NCI-H2029 treated with DMSO at 0.1 percent for 48 hours (cell line): Measurements from ENCODE around the gene PPAT.
"Not testable (repeated sequence)": the region's sequence is repeated elsewhere in the genome, so short reads cannot be mapped to it uniquely, and the experiment has no call there.

Experiments
- DNase-seq: peaks from one replicate; lab custom pipeline; 2025; lab: John Stamatoyannopoulos, UW

The PPAT gene

DNA sequence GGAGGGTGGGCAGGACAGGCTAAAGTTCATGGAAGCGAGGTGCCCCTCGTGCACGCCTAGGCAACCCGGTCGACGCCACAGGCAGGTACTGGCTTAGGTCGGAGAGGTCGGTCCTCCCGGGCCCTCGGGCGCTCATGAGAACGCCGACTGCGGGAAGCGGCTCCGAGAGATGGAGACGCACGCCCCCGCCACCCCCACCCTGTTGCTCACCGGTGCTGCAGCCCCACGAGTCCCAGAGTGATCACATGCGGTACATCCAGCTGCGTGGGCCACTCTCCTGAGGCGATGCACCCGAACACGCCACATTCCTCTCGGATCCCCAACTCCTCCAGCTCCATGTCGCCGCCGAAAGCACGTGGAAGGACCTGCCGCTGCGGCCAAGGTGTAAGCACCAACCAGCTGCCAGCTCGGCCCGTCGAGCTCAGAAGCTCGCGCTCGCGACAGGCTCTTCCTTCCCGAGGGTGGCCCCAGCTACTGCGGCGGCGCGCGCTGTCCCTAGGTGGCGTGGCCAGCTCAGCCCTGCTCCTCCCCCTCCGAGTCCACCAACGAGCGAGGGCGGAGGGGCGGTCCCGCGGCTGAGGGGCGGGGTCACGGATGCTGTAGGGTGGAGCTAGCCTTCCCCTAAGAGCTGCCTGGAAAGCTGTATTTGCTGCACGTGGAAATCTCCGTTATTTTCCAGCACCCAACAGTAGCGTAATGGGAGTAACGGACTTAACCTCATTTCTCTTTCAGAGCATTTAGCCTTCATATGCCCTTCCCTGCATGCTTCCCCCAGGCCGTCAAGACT lies at the start of gene PPAT:
TSS of gene PPAT (minus strand) at position 476 of the 787 bp plus-strand sequence. CDS start at position 338, 138 bp downstream.
- peak; percentile 93 for DNase-seq

DNA sequence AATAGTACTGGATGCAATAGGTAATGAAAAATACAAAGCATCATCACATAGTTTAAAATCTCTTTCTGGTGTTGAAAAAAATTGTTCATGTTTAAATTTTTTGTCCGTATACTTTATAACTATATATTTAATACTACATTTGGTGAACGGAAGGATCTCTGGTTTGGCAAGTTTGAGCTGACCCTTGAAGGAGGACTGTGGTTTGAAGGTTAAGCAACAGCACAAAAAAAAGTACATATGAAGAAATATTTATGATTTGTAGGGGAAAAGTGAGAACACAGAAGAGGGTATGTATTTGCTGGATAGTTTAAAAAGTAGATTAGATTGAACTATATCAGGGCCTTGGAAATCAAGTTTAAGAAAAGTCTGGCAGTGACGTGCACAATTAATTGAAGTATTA lies 45.3 kb upstream of the PPAT start:
- no peak for DNase-seq

DNA sequence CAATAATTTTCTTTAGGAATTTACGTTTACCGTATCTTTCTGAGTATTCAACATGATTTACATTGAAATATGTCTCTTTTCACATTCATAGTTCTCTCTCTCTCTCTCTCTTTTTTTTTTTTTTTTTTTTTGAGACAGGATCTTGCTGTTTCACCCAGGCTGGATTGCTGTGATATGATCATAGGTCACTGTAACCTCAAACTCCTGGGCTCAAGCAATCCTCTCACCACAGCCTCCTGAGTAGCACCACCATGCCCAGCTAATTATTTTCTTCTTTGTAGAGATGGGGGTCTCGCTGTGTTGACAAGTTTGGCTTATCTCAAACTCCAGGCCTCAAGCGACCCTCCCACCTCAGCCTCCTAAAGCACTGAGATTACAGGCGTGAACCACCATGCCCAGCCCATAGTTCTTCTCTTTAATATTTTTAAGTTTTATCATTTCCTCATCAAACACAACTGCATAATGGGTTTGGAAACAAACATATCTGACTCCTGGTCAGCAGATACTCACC lies 41.8 kb upstream of the PPAT start:
- no peak for DNase-seq

DNA sequence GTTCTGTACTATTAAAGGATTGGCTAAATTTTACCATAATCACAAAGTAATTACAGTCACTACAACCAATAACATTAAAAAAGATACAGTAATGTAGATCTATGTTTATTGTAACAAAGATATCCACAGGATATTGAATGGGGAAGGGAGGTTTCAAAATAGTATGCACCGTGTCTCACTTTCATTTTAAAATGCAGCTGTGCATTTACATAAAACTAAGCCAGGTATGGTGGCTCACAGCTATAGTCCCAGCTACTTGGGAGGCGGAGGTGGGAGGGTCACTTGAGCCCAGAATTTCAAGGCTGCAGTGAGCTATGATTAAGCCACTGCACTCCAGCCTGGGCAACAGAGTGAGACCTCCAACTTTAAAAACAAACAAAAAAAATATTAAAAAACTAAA lies 40.5 kb upstream of the PPAT start:
- no peak for DNase-seq

DNA sequence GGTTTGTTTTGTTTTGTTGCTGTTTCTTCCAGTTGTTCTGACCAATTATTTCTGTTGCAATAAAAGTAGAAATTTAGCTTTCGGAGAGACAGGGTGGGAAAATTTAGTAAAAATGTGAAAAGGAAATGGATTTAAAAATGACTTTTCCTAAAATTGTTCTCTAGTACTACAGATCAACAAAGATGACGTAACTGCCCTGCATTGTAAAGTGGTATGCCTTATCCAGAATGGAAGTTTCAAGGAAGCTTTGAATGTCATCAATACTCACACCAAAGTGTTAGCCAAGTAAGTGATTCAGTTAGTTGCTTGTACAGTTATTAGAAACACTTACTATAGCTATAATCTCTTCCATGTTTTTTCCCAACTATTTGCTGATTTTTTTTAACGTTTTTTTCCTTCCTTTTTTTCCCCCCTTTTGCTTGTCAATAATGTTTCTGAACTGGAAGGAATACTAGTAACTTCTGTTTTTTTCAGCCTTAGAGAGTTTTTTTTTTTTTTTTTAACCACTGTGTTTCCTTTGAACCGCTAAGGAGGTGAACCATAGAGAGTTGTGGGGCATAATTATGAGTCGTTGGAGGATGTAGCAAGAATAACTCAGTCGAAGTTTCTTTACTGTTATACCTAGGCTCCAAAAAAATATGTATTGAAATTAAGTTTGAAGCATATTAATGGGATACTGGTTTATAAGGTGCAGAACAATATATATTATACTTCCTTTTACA lies 34.2 kb upstream of the PPAT start:
- no peak for DNase-seq

DNA sequence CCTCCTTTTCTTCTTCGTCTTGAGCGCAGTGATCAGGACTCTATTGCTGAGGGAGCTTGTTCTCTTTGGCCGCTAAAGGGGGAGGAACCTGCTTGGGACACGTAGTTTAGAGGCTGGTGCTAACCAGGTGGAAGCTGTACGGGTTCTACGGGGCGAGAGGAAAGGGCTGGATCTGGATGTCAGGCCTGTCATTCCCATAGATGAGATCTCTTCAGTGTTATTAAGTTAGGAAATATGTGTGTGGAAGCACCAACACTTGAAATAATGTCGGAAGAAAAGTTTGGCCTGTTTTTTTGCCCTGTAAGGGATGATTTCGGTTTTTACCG lies 32.6 kb upstream of the PPAT start:
- DNase-seq, result peak; percentile 14

DNA sequence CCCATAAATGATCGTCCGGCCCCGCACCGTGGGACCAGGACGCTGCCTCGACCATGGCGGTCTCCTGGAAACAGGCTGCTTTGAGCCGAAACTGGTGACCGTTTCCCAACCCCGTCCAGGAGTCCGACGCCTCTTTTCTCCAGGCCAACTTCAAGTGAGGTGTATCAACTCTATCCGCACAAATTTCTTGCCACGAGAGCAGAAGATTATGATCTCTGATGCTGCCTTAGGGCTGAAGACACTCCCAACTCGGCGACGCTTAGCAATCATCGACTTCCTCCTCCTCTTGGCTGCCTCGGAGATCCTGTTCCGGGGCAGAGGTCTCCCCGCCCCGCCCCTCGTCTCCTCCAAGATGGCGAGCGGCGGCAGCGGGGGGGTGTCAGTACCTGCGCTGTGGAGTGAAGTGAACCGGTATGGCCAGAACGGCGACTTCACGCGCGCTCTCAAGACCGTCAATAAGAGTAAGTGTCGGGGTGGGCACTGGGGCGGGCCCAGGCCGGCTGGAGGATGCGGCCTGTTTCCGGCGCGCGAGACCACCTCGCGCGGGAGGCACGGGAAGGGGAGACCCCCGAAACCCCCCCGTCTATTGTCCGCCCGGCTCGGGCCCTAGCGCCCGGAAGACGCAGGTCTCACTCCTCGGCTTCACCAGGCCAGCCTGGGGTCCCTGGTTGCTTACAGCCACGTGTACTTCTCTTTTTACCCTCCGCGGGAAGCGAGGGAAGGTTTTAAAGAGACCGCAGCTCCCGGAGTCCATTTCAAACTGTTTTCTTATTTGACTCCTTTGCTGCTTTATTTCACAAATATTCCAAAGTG lies 32.1 kb upstream of the PPAT start, which contains the start of gene SRP72:
TSS of gene SRP72 (plus strand) at position 334 of the 813 bp plus-strand sequence. CDS start at position 353, 19 bp downstream.
- DNase-seq, result peak; percentile 62

DNA sequence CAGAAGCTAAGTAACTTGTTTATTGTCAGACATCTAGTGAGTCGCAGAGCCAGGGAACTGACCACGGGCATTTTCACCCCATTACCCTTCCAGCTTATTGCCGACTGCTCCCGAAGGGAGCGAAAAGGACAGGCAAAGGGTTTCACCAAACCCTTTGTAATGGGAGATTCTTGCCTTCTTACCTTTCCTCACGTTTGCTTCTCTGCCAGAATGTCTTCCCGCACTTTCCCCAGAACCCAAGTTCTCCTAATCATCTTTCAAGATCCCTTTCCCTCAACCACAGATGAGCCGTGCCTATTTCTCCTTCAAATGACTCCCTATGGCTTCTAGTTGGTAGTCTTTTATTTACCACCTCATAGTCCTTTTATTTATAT lies 31.5 kb upstream of the PPAT start:
- no peak for DNase-seq

DNA sequence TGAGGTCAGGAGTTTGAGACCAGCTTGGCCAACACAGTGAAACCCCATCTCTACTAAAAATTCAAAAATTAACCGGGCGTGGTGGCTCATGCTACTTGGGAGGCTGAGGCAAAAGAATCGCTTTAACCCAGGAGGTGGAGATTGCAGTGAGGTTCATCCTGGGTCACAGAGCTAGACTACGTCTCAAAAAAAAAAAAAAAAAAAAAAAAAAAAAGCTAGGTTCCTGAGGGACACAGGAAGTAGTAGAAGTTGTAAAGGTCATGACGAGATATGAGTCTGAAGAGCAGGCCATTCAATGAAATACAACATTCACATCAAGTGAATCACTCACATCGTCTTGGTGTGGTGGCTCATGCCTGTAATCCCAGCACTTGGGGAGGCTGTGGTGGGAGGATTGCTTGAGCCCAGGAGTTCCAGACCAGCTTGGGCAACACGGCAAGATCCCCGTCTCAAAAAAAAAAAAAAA lies 30.9 kb upstream of the PPAT start:
- not testable (repeated sequence) for DNase-seq

DNA sequence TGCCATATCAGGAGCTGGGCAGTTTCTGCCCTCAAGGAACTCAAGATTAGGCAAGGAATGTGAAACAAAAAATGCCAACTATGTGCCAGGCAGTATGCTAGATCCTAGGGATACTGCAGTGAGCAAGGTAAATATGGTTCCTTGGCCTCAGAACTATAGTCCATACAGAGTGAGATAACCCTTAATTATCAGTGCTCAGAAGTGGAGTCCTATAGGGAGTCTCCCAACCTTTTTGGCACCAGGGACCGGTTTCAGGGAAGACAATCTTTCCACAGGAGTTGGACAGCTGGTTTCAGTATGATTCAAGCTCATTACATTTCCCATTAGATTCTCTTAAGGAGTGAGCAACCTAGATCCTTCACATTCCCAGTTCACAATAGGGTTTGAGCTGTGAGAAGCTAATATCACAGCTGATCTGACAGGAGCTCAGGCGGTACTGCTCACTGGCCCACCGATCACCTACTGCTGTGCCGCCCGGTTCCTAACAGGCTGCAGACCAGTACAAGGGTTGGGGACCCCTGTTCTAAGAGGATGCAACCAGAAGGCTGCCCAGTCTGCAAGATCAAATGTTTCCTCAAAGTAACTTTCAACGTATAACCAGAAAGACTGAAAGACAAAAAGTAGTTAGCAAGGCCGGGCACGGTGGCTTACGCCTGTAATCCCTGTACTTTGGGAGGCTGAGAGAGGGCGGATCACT lies 30.3 kb upstream of the PPAT start:
- no peak for DNase-seq

DNA sequence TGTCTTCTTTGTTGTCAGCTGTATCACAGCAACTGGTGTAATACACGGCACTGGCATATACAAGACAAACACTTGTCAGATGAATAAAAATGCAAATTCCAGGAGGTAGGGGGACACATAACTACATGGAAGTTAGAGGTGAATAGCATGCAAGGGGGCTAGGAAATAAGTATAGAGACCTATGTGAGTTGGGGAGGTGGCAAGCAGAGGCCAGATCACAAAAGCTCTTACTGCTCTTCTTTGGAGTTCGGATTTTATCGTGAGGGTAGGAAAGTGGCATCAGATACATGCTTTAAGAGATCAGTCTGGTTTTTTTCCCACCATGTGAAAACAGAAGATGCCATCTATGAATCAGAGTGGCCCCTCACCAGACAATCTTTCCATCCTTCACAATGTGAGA lies 29.2 kb upstream of the PPAT start:
- DNase-seq, result no peak

DNA sequence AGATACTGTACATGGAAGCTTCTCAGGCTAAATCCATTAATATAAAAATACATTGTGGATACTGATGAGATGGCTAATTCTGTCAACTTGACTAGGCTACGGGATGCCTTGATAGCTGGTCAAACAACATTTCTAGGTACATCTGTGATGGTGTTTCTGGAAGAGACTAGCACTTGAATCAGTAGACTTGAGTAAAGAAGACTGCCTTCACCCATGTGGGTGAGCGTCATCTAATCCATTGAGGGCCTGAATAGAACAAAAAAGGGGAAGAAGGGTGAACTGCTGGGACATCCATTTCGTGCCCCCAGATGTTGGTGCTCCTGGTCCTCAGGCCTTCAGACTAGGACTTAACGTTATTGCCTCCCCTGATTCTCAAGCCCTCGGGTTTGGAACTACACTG lies 28.3 kb upstream of the PPAT start:
- DNase-seq, result no peak

DNA sequence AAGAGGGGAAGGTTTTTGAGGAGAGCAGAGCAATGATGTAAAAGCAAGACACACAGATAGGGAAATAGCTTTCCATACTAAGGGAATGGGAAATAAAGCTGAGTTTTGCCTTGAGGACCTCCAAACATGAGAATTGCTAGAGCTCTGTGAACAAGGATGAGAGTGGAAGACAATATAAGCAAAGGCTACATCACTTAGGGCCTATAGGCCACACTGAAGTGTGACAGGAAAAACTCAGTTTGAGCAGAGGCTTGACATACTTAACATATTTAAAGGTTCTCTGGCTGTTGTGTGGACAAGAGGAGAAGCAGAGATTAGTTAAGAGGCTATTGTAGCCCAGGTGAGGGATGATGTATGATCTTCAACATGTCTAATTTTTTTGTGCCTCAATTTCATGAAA lies 26.7 kb upstream of the PPAT start:
- no peak for DNase-seq

DNA sequence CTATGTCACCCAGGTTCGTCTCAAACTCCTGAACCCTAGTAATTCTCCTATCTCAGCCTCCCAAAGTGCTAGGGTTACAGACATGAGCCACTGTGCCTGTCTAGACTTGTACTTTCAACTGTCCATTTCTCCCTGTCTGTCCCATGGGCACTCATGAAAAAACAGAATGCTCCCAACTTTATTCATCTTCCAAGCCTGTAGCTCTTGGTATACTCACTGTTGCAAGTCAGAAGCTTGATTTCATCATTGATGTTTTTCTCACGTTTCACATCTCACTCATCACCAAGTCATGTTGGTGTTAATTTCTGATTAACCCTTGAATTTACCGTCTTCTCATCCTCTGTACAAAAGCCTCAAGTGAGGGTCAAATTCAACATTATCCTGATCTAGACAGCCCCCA lies 24.7 kb upstream of the PPAT start:
- no peak for DNase-seq

DNA sequence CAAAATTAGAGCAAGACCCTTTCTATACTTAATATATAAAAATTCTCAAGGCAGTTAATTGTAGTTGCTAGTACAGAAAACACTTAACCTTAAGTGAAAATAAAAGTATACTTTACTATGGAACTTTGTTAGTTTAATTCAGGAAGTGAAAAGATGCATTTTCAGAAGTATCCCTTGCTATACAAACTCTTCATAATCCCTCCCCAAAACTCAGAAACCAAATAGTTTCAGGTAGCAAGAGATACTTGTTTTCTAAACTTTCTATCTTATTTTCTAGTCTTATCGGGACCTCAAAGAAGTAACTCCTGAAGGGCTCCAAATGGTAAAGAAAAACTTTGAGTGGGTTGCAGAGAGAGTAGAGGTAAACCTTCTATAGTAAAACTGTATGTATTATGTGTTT lies 14.9 kb upstream of the PPAT start:
- DNase-seq, result no peak

DNA sequence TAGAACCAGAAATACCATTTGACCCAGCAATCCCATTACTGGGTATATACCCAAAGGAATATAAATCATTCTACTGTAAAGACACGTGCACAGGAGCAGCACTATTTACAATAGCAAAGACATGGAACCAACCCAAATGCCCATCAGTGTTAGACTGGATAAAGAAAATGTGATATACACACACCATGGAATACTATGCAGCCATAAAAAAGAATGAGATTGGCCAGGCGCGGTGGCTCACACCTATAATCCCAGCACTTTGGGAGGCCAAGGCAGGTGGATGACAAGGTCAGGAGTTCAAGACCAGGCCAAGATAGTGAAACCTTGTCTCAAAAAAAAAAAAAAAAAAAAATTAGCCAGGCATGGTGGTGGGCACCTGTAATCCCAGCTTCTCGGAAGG lies 14.1 kb upstream of the PPAT start:
- not testable (repeated sequence) for DNase-seq

DNA sequence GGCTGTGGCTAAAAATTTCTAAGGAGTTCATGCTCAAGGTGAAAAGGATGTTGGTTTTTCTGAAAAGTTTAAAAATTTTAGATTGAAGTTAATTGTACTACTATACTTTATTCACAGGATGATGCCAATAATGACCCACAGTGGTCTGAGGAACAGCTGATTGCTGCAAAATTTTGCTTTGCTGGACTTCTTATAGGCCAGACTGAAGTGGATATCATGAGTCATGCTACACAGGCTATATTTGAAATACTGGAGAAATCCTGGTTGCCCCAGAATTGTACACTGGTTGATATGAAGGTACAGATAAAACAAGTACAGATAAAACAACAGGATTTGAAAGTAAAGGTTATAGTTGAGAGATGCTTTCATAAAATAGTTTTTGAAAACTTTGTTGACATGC lies 12.9 kb upstream of the PPAT start:
- DNase-seq, result no peak

DNA sequence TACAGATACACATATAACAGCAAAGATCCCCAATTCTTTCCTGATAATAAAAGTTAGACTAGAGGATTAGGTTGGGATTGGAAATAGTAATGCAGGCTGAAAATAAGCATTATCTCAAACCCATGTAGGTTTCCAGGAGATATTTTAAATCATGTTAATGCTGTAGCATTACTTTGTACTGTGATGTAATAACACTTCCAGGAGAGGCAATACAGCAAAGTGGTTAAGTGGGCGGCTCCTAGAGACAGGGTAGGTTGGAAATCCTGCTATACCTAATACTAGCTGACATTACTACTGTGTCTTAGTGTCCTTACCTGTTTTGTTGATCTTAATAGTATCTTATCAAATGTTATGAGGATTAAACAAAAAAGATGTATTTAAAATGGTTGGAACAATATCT lies 10.3 kb upstream of the PPAT start:
- DNase-seq, result no peak

DNA sequence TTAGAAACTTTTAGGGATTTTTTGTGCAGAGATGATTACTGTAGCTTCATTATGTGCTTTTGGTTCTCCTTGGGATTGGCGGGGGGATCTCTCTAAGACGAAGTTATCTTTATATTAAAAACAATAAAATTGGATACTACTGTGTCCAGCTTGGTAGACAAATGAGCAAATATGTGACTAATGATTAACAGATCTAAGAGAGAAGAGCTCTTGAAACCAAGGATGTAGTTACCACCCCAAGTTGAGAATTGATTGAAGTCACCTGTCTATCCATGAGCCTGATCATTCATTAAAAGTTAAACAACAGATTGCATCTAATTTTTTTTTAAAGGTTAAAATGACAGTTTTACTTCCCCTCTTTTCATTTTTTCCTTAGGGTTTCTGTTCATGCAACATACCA lies 9.3 kb upstream of the PPAT start:
- DNase-seq, result no peak

DNA sequence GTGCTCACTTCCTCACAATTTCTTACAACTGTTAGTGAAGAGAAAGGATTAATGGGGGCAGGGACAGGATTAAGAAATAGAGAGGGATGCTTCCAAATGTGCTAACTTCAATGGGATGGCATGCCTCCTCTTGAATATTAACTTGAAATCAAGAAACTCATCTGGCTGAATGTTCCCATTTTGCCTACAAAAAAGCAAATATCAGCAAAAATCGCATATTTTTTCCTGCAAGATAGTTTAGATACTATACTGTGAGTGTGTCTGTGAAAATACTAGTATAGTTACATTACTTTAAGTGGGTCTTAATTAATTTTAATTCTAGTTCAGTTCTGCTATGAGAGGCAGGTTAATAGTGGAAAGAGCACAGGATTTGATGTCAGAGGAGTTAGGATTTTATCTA lies 5.6 kb upstream of the PPAT start:
- no peak for DNase-seq

DNA sequence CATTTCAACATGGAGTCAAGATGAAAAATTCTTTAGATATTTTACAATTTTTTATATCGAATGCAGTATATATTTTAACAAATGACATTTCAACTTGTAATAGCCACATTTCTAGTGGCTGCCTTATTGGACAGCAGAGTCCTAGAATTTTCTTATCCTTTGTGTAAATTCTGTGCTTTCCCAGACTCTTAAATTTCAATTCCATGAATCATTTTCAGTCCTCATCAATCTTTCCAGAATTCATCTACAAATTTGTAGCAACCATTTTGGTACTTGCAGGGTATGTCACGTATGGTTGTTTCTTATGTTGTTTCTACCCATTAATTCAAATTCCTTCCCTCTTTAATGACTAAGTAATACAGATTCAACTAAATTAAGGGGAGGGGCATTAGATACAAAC lies 3.4 kb upstream of the PPAT start:
- DNase-seq, result no peak

DNA sequence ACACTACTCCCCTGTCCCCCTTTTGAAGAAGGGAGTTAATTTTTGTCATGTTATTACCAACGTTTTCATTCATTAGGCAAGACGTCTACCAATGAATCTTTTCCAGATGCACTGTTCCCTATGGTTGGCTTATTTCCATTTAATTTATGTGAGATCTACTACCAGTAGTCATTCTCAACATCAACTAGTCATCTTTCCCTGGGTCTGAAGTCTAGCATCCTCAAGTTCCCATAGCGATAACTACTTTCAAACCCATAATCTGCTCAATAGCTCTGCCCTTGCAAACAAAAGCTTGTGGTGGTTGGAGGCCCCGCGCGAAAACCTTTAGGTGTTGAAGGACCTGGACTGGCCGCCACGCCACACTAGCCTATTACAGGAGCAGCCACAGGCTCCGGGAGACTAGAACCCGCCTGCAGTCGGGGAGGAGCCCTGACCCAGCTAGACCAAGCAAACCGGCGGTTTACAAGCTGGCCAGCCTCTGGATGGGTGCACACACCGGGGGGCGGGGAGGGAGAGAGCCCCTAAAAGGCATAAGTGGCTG lies 746 bp downstream of the PPAT start:
- DNase-seq, result peak; percentile 22
